GM10266 (cell line): ENCODE results near the gene LAPTM5.

Experiments used
- DNase-seq: peaks from one replicate; pipeline ENCODE4 v3.0.0; 2012; ENCODE audit errors: extremely low spot score
- CTCF ChIP-seq: IDR thresholded peaks from 2 replicates; pipeline ENCODE4 v1.5.1; 2012; ENCODE audit warnings: mild to moderate bottlenecking, low read depth; ENCODE audit not compliant: control insufficient read depth, insufficient read depth; ENCODE audit errors: missing control alignments

The LAPTM5 gene

GRCh38 chr1:30757352-30758120 lies at the start of gene LAPTM5:
Gene LAPTM5 (minus strand): TSS chr1:30757774. CDS start chr1:30757745, 29 bp downstream.
- DNase-seq = no peak
- TF ChIP-seq CTCF = no peak

- TF ChIP-seq CTCF = no peak
These were observed 49.1 kb upstream of the LAPTM5 start for GRCh38 chr1:30806381-30807317.

GRCh38 chr1:30805304-30806003 lies 47.9 kb upstream of the LAPTM5 start:
- TF ChIP-seq CTCF = no peak
- DNase-seq = no peak

More at GRCh38 chr1:30806381-30807317, 49.1 kb upstream of the LAPTM5 start:
- no peak for DNase-seq

- no peak for DNase-seq
- TF ChIP-seq CTCF = no peak
These were observed 47.2 kb upstream of the LAPTM5 start for GRCh38 chr1:30804822-30805221.

- DNase-seq = no peak
- no peak for TF ChIP-seq CTCF
These were observed 46.8 kb upstream of the LAPTM5 start for GRCh38 chr1:30804352-30804751.

- TF ChIP-seq CTCF = no peak
- DNase-seq = no peak
These were observed 46.0 kb upstream of the LAPTM5 start for GRCh38 chr1:30803562-30803961.
